Body of pancreas (tissue), 4 donors: ENCODE measurements around the gene SRPK2.

Source experiments
- POLR2A ChIP-seq, 3 donors: fragments of 450-650 bp; IDR thresholded peaks; one replicate each; pipeline ENCODE4 v1.6.1; 2016; ENCODE audit warnings: antibody characterized with exemption in 3 of 3, mild to moderate bottlenecking in 2 of 3
- TF ChIP-seq, protein P1 (sequence below), 7 experiments: fragments of 450-650 bp in 4 of 7; fragments of 200-600 bp in 3 of 7; sonication (generic) in 3 of 7; IDR thresholded peaks; one replicate each; pipeline ENCODE4 v1.5.1; 2016 to 2019; ENCODE audit warnings: antibody characterized with exemption in 7 of 7

DNA sequence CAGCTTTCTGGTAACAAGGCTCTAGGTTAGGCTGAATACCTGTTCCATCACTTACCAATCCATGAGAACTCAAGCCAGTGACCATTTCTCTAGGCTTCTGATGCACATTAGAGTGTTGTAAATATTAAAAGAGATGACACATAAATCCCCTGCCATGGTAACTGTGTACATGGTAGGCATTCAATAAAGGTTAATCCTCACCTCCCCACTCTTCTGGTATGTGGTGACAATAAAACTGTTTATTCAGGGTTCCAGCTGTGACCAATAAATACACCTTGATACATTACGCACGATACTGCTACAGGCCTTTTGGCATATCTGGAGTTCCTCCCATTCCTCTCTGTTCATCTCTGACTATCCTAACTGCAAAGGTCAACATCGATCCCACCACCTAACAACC lies 171.9 kb downstream of the SRPK2 start:
- TF ChIP-seq POLR2A (IDR thresholded peaks at IDR 0.05): no peak
- TF ChIP-seq, protein P1, sequence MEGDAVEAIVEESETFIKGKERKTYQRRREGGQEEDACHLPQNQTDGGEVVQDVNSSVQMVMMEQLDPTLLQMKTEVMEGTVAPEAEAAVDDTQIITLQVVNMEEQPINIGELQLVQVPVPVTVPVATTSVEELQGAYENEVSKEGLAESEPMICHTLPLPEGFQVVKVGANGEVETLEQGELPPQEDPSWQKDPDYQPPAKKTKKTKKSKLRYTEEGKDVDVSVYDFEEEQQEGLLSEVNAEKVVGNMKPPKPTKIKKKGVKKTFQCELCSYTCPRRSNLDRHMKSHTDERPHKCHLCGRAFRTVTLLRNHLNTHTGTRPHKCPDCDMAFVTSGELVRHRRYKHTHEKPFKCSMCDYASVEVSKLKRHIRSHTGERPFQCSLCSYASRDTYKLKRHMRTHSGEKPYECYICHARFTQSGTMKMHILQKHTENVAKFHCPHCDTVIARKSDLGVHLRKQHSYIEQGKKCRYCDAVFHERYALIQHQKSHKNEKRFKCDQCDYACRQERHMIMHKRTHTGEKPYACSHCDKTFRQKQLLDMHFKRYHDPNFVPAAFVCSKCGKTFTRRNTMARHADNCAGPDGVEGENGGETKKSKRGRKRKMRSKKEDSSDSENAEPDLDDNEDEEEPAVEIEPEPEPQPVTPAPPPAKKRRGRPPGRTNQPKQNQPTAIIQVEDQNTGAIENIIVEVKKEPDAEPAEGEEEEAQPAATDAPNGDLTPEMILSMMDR (IDR thresholded peaks at IDR 0.05): no peak
